Loucy (cell line): ENCODE results near the gene TGM2.

ENCODE experiments used
- H2AFZ ChIP-seq: fragments of 200-600 bp; sonication (generic); 2 replicates; pipeline ENCODE4 v1.6.0; 2016; ENCODE audit warnings: antibody characterized with exemption, mild to moderate bottlenecking, low read length, moderate library complexity
- H3F3A ChIP-seq: fragments of 200-600 bp; 2 replicates; pipeline ENCODE4 v1.6.0; 2016; ENCODE audit warnings: antibody characterized with exemption, low read depth, mild to moderate bottlenecking
- H3K27me3 ChIP-seq: fragments of 200-600 bp; sonication (generic); 2 replicates; pipeline ENCODE4 v1.6.1; 2014; ENCODE audit warnings: low read length, mild to moderate bottlenecking; ENCODE audit not compliant: insufficient read depth, poor library complexity, severe bottlenecking
- H3K36me3 ChIP-seq: fragments of 200-600 bp; sonication (generic); 2 replicates; pipeline ENCODE4 v1.6.1; 2016; ENCODE audit warnings: low read length; ENCODE audit not compliant: insufficient read depth
- H3K4me1 ChIP-seq: fragments of 200-600 bp; sonication (generic); 2 replicates; pipeline ENCODE4 v1.5.1; 2014; ENCODE audit warnings: low read length, mild to moderate bottlenecking; ENCODE audit not compliant: insufficient read depth, poor library complexity, severe bottlenecking
- H3K4me2 ChIP-seq: fragments of 200-600 bp; sonication (generic); 2 replicates; pipeline ENCODE4 v1.6.0; 2014; ENCODE audit warnings: antibody characterized with exemption, low read length, low read depth, mild to moderate bottlenecking; ENCODE audit not compliant: poor library complexity, severe bottlenecking
- H3K4me3 ChIP-seq: fragments of 200-600 bp; sonication (generic); 2 replicates; pipeline ENCODE4 v1.5.1; 2014; ENCODE audit warnings: low read length, mild to moderate bottlenecking, mixed read lengths; ENCODE audit not compliant: poor library complexity, severe bottlenecking
- H3K79me2 ChIP-seq: fragments of 200-600 bp; sonication (generic); 2 replicates; pipeline ENCODE4 v1.6.1; 2014; ENCODE audit warnings: low read length; ENCODE audit not compliant: insufficient read depth
- H3K9ac ChIP-seq: fragments of 200-600 bp; sonication (generic); 2 replicates; pipeline ENCODE4 v1.6.0; 2014; ENCODE audit warnings: mild to moderate bottlenecking, low read depth, low read length, moderate library complexity; ENCODE audit not compliant: poor library complexity, severe bottlenecking
- H3K9me2 ChIP-seq: fragments of 200-600 bp; sonication (generic); replicated peaks from 2 replicates; pipeline ENCODE4 v1.6.1; 2016; ENCODE audit warnings: low read depth, low read length, mixed read lengths
- H3K9me3 ChIP-seq: fragments of 200-600 bp; sonication (generic); 2 replicates; pipeline ENCODE4 v1.6.1; 2014; ENCODE audit warnings: mild to moderate bottlenecking, antibody characterized with exemption, low read length, low read depth; ENCODE audit not compliant: insufficient read depth
- H4K20me1 ChIP-seq: fragments of 200-600 bp; sonication (generic); 2 replicates; pipeline ENCODE4 v1.6.0; 2014; ENCODE audit warnings: antibody characterized with exemption, low read length, mild to moderate bottlenecking; ENCODE audit not compliant: insufficient read depth, poor library complexity, severe bottlenecking
- EZH2phosphoT487 ChIP-seq: fragments of 200-600 bp; IDR thresholded peaks from 2 replicates; pipeline ENCODE4 v1.6.1; 2018; ENCODE audit warnings: antibody characterized with exemption, mild to moderate bottlenecking, moderate library complexity, borderline replicate concordance
- TF ChIP-seq, protein P1 (sequence below): fragments of 200-600 bp; sonication (generic); conservative IDR thresholded peaks from 2 replicates; pipeline ENCODE4 v1.5.1; 2014; ENCODE audit warnings: mild to moderate bottlenecking, antibody characterized with exemption, low read length

The TGM2 gene

GRCh38 chr20:38191654-38192053 lies 26.6 kb upstream of the TGM2 start:
- Histone ChIP-seq H3K27me3 (no peaks in the 10 kb centered on the region), H4K20me1 (no peaks in the 10 kb centered on the region), H3K36me3 (no peaks in the 10 kb centered on the region), H3K9me3 (no peaks in the 10 kb centered on the region), H3K9me2 (no peaks in the 10 kb centered on the region), H3K9ac (no peak overlapping the region), H3K4me1 (no peaks in the 10 kb centered on the region), H3K4me3 (no peak overlapping the region), H3K79me2 (no peaks in the 10 kb centered on the region), H2AFZ (no peak overlapping the region), H3K4me2 (no peak overlapping the region), H3F3A (no peaks in the 10 kb centered on the region)
- no peak for TF ChIP-seq EZH2phosphoT487
- TF ChIP-seq, protein P1, sequence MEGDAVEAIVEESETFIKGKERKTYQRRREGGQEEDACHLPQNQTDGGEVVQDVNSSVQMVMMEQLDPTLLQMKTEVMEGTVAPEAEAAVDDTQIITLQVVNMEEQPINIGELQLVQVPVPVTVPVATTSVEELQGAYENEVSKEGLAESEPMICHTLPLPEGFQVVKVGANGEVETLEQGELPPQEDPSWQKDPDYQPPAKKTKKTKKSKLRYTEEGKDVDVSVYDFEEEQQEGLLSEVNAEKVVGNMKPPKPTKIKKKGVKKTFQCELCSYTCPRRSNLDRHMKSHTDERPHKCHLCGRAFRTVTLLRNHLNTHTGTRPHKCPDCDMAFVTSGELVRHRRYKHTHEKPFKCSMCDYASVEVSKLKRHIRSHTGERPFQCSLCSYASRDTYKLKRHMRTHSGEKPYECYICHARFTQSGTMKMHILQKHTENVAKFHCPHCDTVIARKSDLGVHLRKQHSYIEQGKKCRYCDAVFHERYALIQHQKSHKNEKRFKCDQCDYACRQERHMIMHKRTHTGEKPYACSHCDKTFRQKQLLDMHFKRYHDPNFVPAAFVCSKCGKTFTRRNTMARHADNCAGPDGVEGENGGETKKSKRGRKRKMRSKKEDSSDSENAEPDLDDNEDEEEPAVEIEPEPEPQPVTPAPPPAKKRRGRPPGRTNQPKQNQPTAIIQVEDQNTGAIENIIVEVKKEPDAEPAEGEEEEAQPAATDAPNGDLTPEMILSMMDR = no peak

- H3K4me2 ChIP-seq = no peak overlapping the region
- no peaks in the 10 kb centered on the region for H3K79me2 ChIP-seq
- H3K4me1 ChIP-seq = no peaks in the 10 kb centered on the region
- H3K4me3 ChIP-seq = no peak overlapping the region
- no peaks in the 10 kb centered on the region for H3K9me2 ChIP-seq
- no peaks in the 10 kb centered on the region for H3K27me3 ChIP-seq
- no peaks in the 10 kb centered on the region for H3K9me3 ChIP-seq
- no peak overlapping the region for H2AFZ ChIP-seq
- no peak overlapping the region for H3K9ac ChIP-seq
- H3K36me3 ChIP-seq = no peaks in the 10 kb centered on the region
- TF ChIP-seq, protein P1 = no peak
- H3F3A ChIP-seq = no peaks in the 10 kb centered on the region
- no peaks in the 10 kb centered on the region for H4K20me1 ChIP-seq
Observed at GRCh38 chr20:38190936-38191371, 25.9 kb upstream of the TGM2 start.

- Histone ChIP-seq H3K36me3 (no peaks in the 10 kb centered on the region), H3K27me3 (no peaks in the 10 kb centered on the region), H4K20me1 (no peaks in the 10 kb centered on the region), H3K79me2 (no peaks in the 10 kb centered on the region), H3F3A (no peaks in the 10 kb centered on the region), H3K4me3 (no peak overlapping the region), H3K4me2 (no peak overlapping the region), H2AFZ (no peak overlapping the region), H3K9me2 (no peaks in the 10 kb centered on the region), H3K9ac (no peak overlapping the region), H3K9me3 (no peaks in the 10 kb centered on the region), H3K4me1 (no peaks in the 10 kb centered on the region)
- TF ChIP-seq, protein P1 = no peak
- no peak for TF ChIP-seq EZH2phosphoT487
Observed at GRCh38 chr20:38190166-38190565, 25.1 kb upstream of the TGM2 start.
